ENCODE measurements around the gene YES1. TPM values are rescaled to one million over a fixed set of nuclear protein-coding genes. Genes with fewer than 3 reads are reported as not detected.

YES1 gene
- total and polyA plus RNA-seq, 12 donors: 11.5 to 84.1 (median 42.5) TPM

DNA sequence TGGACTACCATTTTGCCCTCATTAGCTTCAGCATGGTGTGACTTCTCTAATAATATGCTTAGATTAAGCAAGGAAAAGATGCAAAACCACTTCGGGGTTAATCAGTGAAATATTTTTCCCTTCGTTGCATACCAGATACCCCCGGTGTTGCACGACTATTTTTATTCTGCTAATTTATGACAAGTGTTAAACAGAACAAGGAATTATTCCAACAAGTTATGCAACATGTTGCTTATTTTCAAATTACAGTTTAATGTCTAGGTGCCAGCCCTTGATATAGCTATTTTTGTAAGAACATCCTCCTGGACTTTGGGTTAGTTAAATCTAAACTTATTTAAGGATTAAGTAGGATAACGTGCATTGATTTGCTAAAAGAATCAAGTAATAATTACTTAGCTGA, 138.3 kb downstream of the YES1 start:
- Histone ChIP-seq H3K9me3 (replicated peaks in 1 of 3) (no peaks in the 10 kb centered on the region), H3K27ac (no peak overlapping the region), H3K4me3 (no peak overlapping the region), H3K4me1 (replicated peaks in 1 of 2) (peaks cover 0 to 5% of the 10 kb centered on the region in 2 donors), H3K36me3 (replicated peaks in 1 of 2) (peaks cover 0 to 55% of the 10 kb centered on the region in 2 donors), H3K27me3 (no peaks in the 10 kb centered on the region)
- intact Hi-C loops (cut with DNase I): no loop called here
- TF ChIP-seq, protein P1, sequence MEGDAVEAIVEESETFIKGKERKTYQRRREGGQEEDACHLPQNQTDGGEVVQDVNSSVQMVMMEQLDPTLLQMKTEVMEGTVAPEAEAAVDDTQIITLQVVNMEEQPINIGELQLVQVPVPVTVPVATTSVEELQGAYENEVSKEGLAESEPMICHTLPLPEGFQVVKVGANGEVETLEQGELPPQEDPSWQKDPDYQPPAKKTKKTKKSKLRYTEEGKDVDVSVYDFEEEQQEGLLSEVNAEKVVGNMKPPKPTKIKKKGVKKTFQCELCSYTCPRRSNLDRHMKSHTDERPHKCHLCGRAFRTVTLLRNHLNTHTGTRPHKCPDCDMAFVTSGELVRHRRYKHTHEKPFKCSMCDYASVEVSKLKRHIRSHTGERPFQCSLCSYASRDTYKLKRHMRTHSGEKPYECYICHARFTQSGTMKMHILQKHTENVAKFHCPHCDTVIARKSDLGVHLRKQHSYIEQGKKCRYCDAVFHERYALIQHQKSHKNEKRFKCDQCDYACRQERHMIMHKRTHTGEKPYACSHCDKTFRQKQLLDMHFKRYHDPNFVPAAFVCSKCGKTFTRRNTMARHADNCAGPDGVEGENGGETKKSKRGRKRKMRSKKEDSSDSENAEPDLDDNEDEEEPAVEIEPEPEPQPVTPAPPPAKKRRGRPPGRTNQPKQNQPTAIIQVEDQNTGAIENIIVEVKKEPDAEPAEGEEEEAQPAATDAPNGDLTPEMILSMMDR (IDR thresholded peaks at IDR 0.05): no peak
- no peak for TF ChIP-seq POLR2A (IDR thresholded peaks at IDR 0.05)
- no peak for DNase-seq
- 72 to 81% (median 77%) methylated on average over 5 of the region's 5 CpGs for WGBS, 4 donors

DNA sequence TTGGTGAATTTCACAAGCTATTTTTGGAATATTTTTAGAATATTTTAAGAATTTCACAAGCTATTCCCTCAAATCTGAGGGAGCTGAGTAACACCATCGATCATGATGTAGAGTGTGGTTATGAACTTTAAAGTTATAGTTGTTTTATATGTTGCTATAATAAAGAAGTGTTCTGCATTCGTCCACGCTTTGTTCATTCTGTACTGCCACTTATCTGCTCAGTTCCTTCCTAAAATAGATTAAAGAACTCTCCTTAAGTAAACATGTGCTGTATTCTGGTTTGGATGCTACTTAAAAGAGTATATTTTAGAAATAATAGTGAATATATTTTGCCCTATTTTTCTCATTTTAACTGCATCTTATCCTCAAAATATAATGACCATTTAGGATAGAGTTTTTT, 138.7 kb downstream of the YES1 start:
- TF ChIP-seq POLR2A (IDR thresholded peaks at IDR 0.05): no peak
- TF ChIP-seq, protein P1 (IDR thresholded peaks at IDR 0.05): no peak
- DNase-seq: no peak
- Histone ChIP-seq H3K4me3 (no peak overlapping the region), H3K4me1 (replicated peaks in 1 of 2) (peaks cover 0 to 5% of the 10 kb centered on the region in 2 donors), H3K9me3 (replicated peaks in 1 of 3) (no peaks in the 10 kb centered on the region), H3K27me3 (no peaks in the 10 kb centered on the region), H3K36me3 (replicated peaks in 1 of 2) (peaks cover 0 to 55% of the 10 kb centered on the region in 2 donors), H3K27ac (no peak overlapping the region)
- WGBS, 4 donors: 84 to 97% (median 93%) methylated on average over 3 of the region's 3 CpGs
- intact Hi-C loops (cut with DNase I): no loop called here

Small RNA genes within 50 kb of the gene (small RNA-seq; reads per million reads assigned to genes)
- gene BOLA2P1 (0 reads per million in 2 donors), gene RNU1-109P (0 reads per million in 2 donors)

Other genes with a start within 250 kb of the YES1 start
- not detected for gene CETN1, start 231.9 kb downstream of the YES1 start, total RNA-seq
- gene CETN1, start 231.9 kb downstream of the YES1 start, polyA plus RNA-seq: not detected
- 10 to 100 TPM in 1 of 9 donors, 1 to 10 TPM in 2, under 1 TPM in 3, not detected in 3; 0.18 to 19.5 (median 1.2) TPM for gene CLUL1, start 215.3 kb downstream of the YES1 start, total RNA-seq
- gene CLUL1, start 215.3 kb downstream of the YES1 start, polyA plus RNA-seq: 1 to 10 TPM in 1 of 3 donors, under 1 TPM in 2; 0.24 to 3.8 (median 0.48) TPM
- 10 to 100 TPM in 1 of 9 donors, 1 to 10 TPM in 7, not detected in 1; 2.9 to 19.2 (median 4.1) TPM for gene TYMS, start 154.6 kb downstream of the YES1 start, total RNA-seq
- gene TYMS, start 154.6 kb downstream of the YES1 start, polyA plus RNA-seq: 1 to 10 TPM in 2 of 3 donors, under 1 TPM in 1; 0.32 to 7.1 (median 1.1) TPM
- 100 to 1,000 TPM in 4 of 9 donors, 10 to 100 TPM in 5; 50.8 to 137 (median 83.1) TPM for gene ENOSF1, start 99.6 kb downstream of the YES1 start, total RNA-seq
- gene ENOSF1, start 99.6 kb downstream of the YES1 start, polyA plus RNA-seq: 100 to 1,000 TPM in 2 of 3 donors, 10 to 100 TPM in 1; 67.1 to 196 (median 195) TPM
- under 1 TPM in 5 of 9 donors, not detected in 4; 0.06 to 0.69 (median 0.65) TPM for gene ADCYAP1, start 92.6 kb upstream of the YES1 start, total RNA-seq
- gene ADCYAP1, start 92.6 kb upstream of the YES1 start, polyA plus RNA-seq: under 1 TPM in 2 of 3 donors, not detected in 1; 0.20 to 0.37 TPM